Activated CD8-positive, alpha-beta T cell treated with anti-CD3 and anti-CD28 coated beads for 36 hours (primary cell): ENCODE results near the gene LIMS1. TPM values are rescaled to one million over a fixed set of nuclear protein-coding genes. Genes with fewer than 3 reads are reported as not detected.
"Not testable (repeated sequence)": the region's sequence is repeated elsewhere in the genome, so short reads cannot be mapped to it uniquely, and the experiment has no call there.

Experiments
- ATAC-seq: fragments of 200-7000 bp; cut with Tn5 transposase; one replicate; pipeline ENCODE4 v1.10.0; 2021; ENCODE audit warnings: mild to moderate bottlenecking, moderate library complexity
- CTCF ChIA-PET: fragments of 350-600 bp; sonication (Branson Sonifier 250); formaldehyde crosslinking; loops from one replicate; lab custom pipeline; 2021; ENCODE audit warnings: antibody characterized with exemption; lab: Charles Lee
- POLR2A ChIA-PET: fragments of 350-600 bp; sonication (Branson Sonifier 250); formaldehyde crosslinking; loops from one replicate; lab custom pipeline; 2021; ENCODE audit warnings: antibody characterized with exemption; lab: Charles Lee
- DNase-seq: peaks from one replicate; pipeline ENCODE4 v3.0.0-alpha.2; 2020
- H3K27ac Mint-ChIP-seq: one replicate; pipeline ENCODE4 v1.8.0; 2021; ENCODE audit warnings: mild to moderate bottlenecking, mixed read lengths
- H3K27me3 Mint-ChIP-seq: one replicate; pipeline ENCODE4 v1.8.0; 2021; ENCODE audit warnings: mixed read lengths
- H3K36me3 Mint-ChIP-seq: one replicate; pipeline ENCODE4 v1.8.0; 2021; ENCODE audit warnings: low read depth, mixed read lengths
- H3K4me1 Mint-ChIP-seq: one replicate; pipeline ENCODE4 v1.8.0; 2021; ENCODE audit warnings: low read depth, mixed read lengths
- H3K4me3 Mint-ChIP-seq: one replicate; pipeline ENCODE4 v1.8.0; 2021; ENCODE audit warnings: mild to moderate bottlenecking, moderate library complexity, mixed read lengths
- H3K9me3 Mint-ChIP-seq: one replicate; pipeline ENCODE4 v1.8.0; 2021; ENCODE audit warnings: mixed read lengths
- CTCF ChIP-seq: fragments of 200-600 bp; IDR thresholded peaks from one replicate; pipeline ENCODE4 v1.8.0; 2022; ENCODE audit warnings: antibody characterized with exemption, mild to moderate bottlenecking
- intact Hi-C: fragments of 100-400 bp; cut with micrococcal nuclease; formaldehyde crosslinking; loops from one replicate; pipeline ENCODE4 v1.10.0; 2022
- total RNA-seq, 2 experiments: library from RNA; stranded (reverse); gene quantifications; one replicate each; pipeline ENCODE4 v1.2.3, GENCODE V29; 2021

Gene LIMS1
- total RNA-seq, 2 experiments from 2014 or later, result 48.1 to 51.7 TPM

- Mint-ChIP-seq H3K4me1 (peaks cover 15% of the 10 kb centered on the region), H3K36me3 (peaks cover 31% of the 10 kb centered on the region), H3K27ac (peak overlapping the region; percentile 27), H3K9me3 (no peaks in the 10 kb centered on the region), H3K4me3 (no peak overlapping the region), H3K27me3 (no peaks in the 10 kb centered on the region)
- intact Hi-C loops, result no loop called here
- ChIA-PET CTCF (interaction anchor here (0.9 to 1.2 kb wide), 2 partner anchors 42 to 92 kb away, joined by 3 read pairs; partner anchors contain the start of gene LIMS1), POLR2A (no interaction called here)
- ATAC-seq, result no peak
- TF ChIP-seq CTCF, result no peak
- DNase-seq, result no peak
Observed at GRCh38 chr2:108492364-108492763, 41.9 kb upstream of the LIMS1 start.

GRCh38 chr2:108496167-108496566 lies 38.1 kb upstream of the LIMS1 start:
- H3K36me3 Mint-ChIP-seq, result peaks cover 28% of the 10 kb centered on the region
- H3K27ac Mint-ChIP-seq, DNase-seq, POLR2A ChIA-PET, CTCF ChIA-PET, H3K27me3 Mint-ChIP-seq, intact Hi-C loops, H3K4me3 Mint-ChIP-seq, H3K9me3 Mint-ChIP-seq, ATAC-seq: not testable (repeated sequence)
- H3K4me1 Mint-ChIP-seq, result peaks cover 13% of the 10 kb centered on the region

- H3K9me3 Mint-ChIP-seq, H3K4me3 Mint-ChIP-seq, H3K27me3 Mint-ChIP-seq, DNase-seq, ATAC-seq, H3K4me1 Mint-ChIP-seq, CTCF ChIA-PET, intact Hi-C loops, POLR2A ChIA-PET, H3K27ac Mint-ChIP-seq: not testable (repeated sequence)
- H3K36me3 Mint-ChIP-seq, result peaks cover 30% of the 10 kb centered on the region
Observed at GRCh38 chr2:108507620-108508019, 26.6 kb upstream of the LIMS1 start.

GRCh38 chr2:108512431-108512830 lies 21.8 kb upstream of the LIMS1 start:
- CTCF ChIA-PET, H3K4me1 Mint-ChIP-seq, ATAC-seq, POLR2A ChIA-PET, H3K4me3 Mint-ChIP-seq, H3K27me3 Mint-ChIP-seq, H3K27ac Mint-ChIP-seq, H3K9me3 Mint-ChIP-seq, DNase-seq, intact Hi-C loops: not testable (repeated sequence)
- peaks cover 14% of the 10 kb centered on the region for H3K36me3 Mint-ChIP-seq

GRCh38 chr2:108514478-108514877 lies 19.8 kb upstream of the LIMS1 start:
- CTCF ChIA-PET, POLR2A ChIA-PET: not testable (repeated sequence)
- peaks cover 16% of the 10 kb centered on the region for H3K36me3 Mint-ChIP-seq

DNA sequence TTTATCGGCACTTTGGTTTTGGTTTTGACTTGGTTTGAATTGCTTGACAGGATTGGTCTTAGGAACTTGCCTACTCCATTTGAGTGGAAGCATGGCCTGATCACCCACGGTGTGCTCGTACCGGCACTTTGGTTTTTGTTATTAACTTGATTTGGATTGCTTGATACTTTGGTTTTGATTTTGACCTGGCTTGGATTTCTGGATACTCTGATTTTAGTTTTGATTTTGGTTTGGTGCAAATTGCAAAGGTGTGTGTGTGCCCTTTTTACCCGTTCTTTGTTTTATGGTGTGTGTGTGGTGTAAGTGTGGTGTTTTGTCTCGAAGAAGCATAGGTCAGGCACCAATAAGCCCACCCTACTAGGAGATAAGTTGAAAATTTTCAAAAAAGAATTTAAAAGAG lies 9.6 kb upstream of the LIMS1 start:
- H3K4me3 Mint-ChIP-seq, POLR2A ChIA-PET, DNase-seq, intact Hi-C loops, H3K9me3 Mint-ChIP-seq, CTCF ChIA-PET, ATAC-seq, H3K27me3 Mint-ChIP-seq, H3K4me1 Mint-ChIP-seq, H3K27ac Mint-ChIP-seq, H3K36me3 Mint-ChIP-seq: not testable (repeated sequence)

More at GRCh38 chr2:108514478-108514877, 19.8 kb upstream of the LIMS1 start:
- DNase-seq, H3K27me3 Mint-ChIP-seq, H3K27ac Mint-ChIP-seq, ATAC-seq, H3K4me3 Mint-ChIP-seq, H3K9me3 Mint-ChIP-seq, intact Hi-C loops, H3K4me1 Mint-ChIP-seq: not testable (repeated sequence)

DNA sequence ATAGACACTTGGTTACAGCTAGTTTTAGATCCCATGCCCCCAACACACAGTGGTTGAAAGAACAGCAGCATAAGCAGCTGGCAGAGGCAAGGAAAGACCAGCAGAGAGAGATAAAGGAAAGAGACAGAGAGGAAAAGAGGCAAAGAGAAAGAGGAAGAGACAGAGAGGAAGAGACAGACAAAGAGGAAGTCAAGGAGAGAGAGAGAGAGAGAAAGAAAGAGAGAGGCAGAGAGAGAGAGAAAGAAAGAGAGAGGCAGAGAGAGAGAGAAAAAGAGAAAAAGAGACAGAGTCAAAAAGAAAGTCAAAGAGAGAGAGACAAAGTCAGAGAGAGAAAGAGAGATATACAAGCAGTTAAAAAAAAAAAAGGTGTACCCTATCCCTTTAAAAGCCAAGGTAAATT lies 9.0 kb upstream of the LIMS1 start:
- DNase-seq, H3K27me3 Mint-ChIP-seq, H3K27ac Mint-ChIP-seq, H3K9me3 Mint-ChIP-seq, H3K4me1 Mint-ChIP-seq, H3K36me3 Mint-ChIP-seq, intact Hi-C loops, CTCF ChIA-PET, H3K4me3 Mint-ChIP-seq, POLR2A ChIA-PET, ATAC-seq: not testable (repeated sequence)

DNA sequence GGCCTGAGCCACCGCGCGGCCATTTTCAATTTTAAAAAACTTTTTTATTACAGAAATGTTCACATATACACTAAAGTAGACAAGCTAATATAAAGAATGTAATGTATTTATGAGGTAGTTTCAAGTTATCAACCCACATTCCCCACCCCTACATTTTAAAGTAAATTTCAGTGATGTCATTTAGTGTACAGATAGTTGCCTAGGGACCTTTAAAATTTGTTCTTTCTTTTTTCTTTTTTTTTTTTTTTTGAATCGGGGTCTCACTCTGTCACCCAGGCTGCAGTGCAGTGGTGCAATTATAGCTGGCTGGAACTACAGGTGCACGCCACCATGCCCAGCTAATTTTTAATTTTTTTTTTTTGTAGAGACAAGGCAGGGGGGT lies 2.6 kb upstream of the LIMS1 start:
- POLR2A ChIA-PET, result no interaction called here
- TF ChIP-seq CTCF, result no peak
- Mint-ChIP-seq H3K4me3 (no peak overlapping the region), H3K9me3 (no peaks in the 10 kb centered on the region), H3K27me3 (no peaks in the 10 kb centered on the region), H3K27ac (no peak overlapping the region), H3K4me1 (peaks cover 34% of the 10 kb centered on the region), H3K36me3 (peaks cover 4% of the 10 kb centered on the region)
- CTCF ChIA-PET, result no interaction called here
- intact Hi-C loops, result loop anchor here (10.0 kb wide), 1 partner anchor 53 kb away; no protein-coding TSS in a partner anchor
- DNase-seq (no peak), ATAC-seq (no peak)
